Retinal pigment epithelial cell (primary cell): Measurements from ENCODE around the gene CABLES1.

Experiments used
- DNase-seq: peaks from one replicate; pipeline ENCODE4 v3.0.0-alpha.2; 2010; ENCODE audit warnings: low read depth
- H3K4me3 ChIP-seq: 2 replicates; pipeline ENCODE4 v1.5.1; 2011; ENCODE audit warnings: mild to moderate bottlenecking, low read length, control low read depth, moderate library complexity
- TF ChIP-seq, protein P1 (sequence below): conservative IDR thresholded peaks from 2 replicates; pipeline ENCODE4 v1.5.1; 2011; ENCODE audit warnings: low read depth, low read length, control low read depth, inconsistent platforms

CABLES1 gene

DNA sequence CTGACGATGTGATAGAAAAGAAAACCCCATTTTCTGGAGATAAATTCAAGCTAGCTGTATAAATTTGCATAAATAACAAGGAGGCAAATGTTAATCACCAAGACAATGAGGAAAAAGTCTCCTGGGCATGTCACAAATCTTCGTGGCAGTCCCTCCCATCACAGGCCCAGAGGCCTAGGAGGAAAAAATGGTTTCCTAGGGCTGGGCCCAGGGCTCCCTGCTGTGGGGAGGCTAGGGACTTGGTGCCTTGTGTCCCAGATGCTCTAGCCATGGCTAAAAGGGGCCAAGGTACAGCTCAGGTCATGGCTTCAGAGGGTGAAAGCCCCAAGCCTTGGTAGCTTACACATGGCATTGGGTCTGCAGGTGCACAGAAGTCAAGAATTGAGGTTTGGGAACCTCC, 134.6 kb downstream of the CABLES1 start:
- DNase-seq = no peak
- TF ChIP-seq, protein P1, sequence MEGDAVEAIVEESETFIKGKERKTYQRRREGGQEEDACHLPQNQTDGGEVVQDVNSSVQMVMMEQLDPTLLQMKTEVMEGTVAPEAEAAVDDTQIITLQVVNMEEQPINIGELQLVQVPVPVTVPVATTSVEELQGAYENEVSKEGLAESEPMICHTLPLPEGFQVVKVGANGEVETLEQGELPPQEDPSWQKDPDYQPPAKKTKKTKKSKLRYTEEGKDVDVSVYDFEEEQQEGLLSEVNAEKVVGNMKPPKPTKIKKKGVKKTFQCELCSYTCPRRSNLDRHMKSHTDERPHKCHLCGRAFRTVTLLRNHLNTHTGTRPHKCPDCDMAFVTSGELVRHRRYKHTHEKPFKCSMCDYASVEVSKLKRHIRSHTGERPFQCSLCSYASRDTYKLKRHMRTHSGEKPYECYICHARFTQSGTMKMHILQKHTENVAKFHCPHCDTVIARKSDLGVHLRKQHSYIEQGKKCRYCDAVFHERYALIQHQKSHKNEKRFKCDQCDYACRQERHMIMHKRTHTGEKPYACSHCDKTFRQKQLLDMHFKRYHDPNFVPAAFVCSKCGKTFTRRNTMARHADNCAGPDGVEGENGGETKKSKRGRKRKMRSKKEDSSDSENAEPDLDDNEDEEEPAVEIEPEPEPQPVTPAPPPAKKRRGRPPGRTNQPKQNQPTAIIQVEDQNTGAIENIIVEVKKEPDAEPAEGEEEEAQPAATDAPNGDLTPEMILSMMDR = no peak

DNA sequence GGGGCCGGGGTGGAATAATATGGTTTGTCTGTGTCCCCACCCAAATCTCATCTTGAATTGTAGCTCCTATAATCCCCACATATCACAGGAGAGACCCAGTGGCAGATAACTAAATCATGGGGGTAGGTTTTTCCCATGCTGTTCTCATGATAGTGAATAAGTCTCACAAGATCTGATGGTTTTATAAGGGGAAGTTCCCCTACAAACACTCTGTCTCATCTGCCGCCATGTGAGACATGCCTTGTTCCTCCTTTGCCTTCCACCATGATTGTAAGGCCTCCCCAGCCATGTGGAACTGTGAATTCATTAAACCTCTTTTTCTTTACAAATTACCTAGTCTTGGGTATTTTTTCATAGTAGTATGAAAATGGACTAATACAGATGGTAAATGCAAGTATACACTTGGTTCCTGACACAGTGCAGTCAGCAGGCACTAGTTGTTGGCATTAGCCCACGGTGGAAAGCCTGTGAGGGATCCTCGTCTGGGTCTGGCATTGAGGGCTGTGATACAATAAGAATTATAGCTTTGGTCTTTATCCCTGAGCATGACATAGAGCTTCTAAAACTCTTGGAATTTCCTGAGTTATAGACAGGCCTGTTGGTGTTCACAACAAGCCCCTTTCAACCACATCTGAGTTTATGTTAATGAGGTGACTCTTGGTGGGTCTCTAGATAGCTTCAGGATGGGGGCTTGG, 135.8 kb downstream of the CABLES1 start:
- no peak for DNase-seq
- TF ChIP-seq, protein P1 = no peak
- no peak overlapping the region for H3K4me3 ChIP-seq

More for the DNA sequence above, 134.6 kb downstream of the CABLES1 start:
- H3K4me3 ChIP-seq = no peak overlapping the region

DNA sequence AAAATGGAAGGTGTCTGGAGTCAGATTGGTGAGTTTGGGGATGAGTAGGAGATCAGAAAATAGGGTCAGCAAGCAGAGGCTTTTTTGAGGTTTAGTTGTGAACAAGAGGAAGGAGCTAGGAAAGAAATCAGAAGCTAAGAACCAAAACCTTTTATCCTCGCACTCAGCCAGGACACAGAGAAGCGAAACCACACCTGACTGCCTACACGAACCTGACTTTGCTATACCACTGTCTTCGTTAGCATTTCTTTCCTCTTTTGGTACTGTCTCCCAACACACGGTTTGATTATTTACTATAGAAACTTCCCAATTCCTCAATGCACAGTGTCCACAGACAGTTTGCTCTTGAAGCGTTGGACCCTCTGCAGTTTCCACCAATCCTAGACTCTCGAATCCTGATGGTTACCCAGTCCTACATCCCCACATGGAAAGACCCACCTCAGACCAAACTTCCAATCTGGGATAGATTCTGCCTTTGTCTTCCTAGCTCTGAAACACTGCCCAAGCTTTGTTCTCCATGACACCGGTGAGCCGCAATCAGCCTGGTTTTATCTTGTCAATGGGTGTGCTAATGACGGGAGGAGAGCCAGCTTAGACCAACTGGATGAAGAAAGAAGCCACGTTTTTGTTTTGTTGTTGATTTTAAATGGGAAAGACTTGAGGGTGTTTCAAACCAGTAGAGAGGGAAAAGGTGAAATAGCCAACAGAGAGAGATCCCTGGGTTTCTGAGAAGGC, 137.4 kb downstream of the CABLES1 start:
- TF ChIP-seq, protein P1 = no peak
- no peak for DNase-seq
- no peak overlapping the region for H3K4me3 ChIP-seq

DNA sequence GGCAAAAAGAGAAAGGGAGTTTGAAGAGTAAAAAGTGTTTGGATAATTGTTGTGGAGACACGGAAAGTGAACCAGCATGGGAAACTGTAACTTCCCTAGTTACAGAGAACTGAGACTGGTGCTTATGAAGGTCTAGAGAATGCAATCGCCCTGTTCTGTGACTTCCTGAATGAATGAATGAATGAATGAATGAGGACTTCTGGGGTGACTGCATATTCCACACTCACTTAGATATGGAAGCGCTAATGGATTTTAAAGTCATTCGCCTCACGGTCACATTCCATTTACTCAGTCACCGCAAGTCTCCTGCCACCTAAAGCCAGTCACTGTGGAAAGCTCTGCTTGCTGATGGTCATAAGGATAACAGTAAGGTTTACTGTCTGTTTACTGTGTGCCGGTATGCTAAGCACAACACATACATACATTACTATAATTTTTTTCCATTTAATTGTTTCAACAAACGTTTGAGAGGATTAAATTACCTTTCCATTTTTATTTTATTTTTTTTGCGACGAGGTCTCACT, 138.2 kb downstream of the CABLES1 start:
- H3K4me3 ChIP-seq = no peak overlapping the region
- DNase-seq = no peak
- TF ChIP-seq, protein P1 = no peak

DNA sequence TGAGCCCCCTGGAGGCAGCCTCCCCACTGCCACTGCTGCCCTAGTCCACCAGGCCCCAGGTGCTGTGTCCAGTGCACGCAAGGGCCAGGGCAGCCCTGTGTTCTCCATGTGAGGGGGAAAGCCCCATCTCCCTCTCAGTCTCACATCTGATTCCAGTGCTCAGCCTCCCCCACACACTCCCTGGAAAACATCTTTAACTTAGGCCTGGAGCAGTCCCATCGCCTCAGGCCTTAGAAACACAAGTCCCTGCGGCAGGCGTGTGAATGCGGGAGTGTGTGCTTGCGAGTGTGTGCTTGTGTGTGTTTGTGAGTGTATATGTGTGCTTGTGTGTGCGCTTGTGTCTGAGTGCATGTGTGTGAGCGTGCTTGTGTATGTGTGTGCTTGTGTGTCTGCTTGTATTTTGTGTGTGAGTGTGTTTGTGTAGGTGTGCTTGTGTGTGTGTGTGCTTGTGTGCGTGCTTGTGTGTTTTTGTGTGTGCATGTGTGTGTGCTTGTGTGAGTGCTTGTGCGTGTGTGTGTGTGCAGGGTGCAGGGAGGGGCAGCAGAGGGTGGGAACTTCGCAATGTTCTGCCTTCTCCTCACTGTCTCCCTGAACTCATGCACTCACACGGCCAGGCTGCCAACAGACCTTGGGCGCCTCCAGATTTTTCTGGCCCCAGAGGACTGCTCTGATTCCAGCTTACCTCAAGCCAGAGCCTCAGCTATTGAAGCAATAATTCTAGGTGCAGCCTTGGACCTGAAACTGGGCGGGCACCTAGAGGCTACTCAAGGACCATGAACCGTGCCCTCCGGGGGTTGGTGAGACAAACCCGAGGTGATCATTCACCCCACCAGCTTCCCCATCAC, 139.6 kb downstream of the CABLES1 start:
- TF ChIP-seq, protein P1 = no peak
- no peak overlapping the region for H3K4me3 ChIP-seq
- no peak for DNase-seq

DNA sequence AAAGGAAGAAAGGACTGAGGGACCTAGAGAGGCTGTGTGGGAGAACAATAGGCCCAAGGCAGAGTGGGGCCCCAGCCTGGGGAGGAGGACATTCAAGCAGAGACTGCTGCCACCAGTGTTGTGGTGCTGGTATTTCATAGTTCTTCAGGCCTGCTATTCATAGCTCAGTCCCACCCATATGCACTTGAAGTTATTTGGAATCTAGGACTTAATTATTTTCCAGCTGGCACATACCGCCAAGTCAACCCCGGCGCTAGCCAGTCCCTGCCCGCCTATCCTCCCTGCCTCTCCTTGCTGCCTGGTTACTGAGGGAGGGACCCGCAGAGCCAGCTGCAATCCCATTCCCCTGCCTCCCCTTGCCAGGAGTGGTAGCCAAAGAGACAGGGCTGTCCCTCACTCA, 141.2 kb downstream of the CABLES1 start:
- no peak overlapping the region for H3K4me3 ChIP-seq
- TF ChIP-seq, protein P1 = no peak
- no peak for DNase-seq
